ENCODE data around the gene EGLN1.

Gene EGLN1

GRCh38 chr1:231376101-231376500, 46.0 kb downstream of the EGLN1 start:
- TF ChIP-seq USF1 (IDR thresholded peaks at IDR 0.05): no peak
- TF ChIP-seq, protein P1, sequence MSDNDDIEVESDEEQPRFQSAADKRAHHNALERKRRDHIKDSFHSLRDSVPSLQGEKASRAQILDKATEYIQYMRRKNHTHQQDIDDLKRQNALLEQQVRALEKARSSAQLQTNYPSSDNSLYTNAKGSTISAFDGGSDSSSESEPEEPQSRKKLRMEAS (IDR thresholded peaks at IDR 0.05): no peak
- TF ChIP-seq EP300 (IDR thresholded peaks at IDR 0.05; ENCODE audit: borderline replicate concordance): no peak
- no peak for TF ChIP-seq TCF12 (IDR thresholded peaks at IDR 0.05; ENCODE audit: low read depth)
- TF ChIP-seq ZBTB7A (IDR thresholded peaks at IDR 0.05; ENCODE audit: low read depth): no peak
- no peak for TF ChIP-seq CEBPB (IDR thresholded peaks at IDR 0.05)
- TF ChIP-seq RAD21 (IDR thresholded peaks at IDR 0.05; ENCODE audit: low read depth): no peak
- no peak for TF ChIP-seq YY1 (IDR thresholded peaks at IDR 0.05; ENCODE audit: low read depth)
- TF ChIP-seq EGR1 (IDR thresholded peaks at IDR 0.05): no peak
- no peak for TF ChIP-seq CREB1 (IDR thresholded peaks at IDR 0.05; ENCODE audit: low read depth)
- no peak for TF ChIP-seq REST (IDR thresholded peaks at IDR 0.05; ENCODE audit: low read depth)

- TF ChIP-seq YY1 (IDR thresholded peaks at IDR 0.05; ENCODE audit: low read depth) (no peak), RAD21 (IDR thresholded peaks at IDR 0.05; ENCODE audit: low read depth) (no peak), TCF12 (IDR thresholded peaks at IDR 0.05; ENCODE audit: low read depth) (no peak), EGR1 (IDR thresholded peaks at IDR 0.05) (no peak), NFIC (IDR thresholded peaks at IDR 0.05) (no peak), TEAD4 (IDR thresholded peaks at IDR 0.05) (no peak), USF1 (IDR thresholded peaks at IDR 0.05) (no peak), EP300 (IDR thresholded peaks at IDR 0.05; ENCODE audit: borderline replicate concordance) (no peak), CEBPB (IDR thresholded peaks at IDR 0.05) (no peak), REST (IDR thresholded peaks at IDR 0.05; ENCODE audit: low read depth) (no peak), ZBTB7A (IDR thresholded peaks at IDR 0.05; ENCODE audit: low read depth) (no peak), TAF1 (IDR thresholded peaks at IDR 0.05; ENCODE audit: low read depth) (no peak), FOXM1 (IDR thresholded peaks at IDR 0.05; ENCODE audit: borderline replicate concordance, low read depth) (no peak)
- TF ChIP-seq, protein P1 (IDR thresholded peaks at IDR 0.05): no peak
These were observed 47.7 kb downstream of the EGLN1 start for GRCh38 chr1:231374394-231374793.

DNA sequence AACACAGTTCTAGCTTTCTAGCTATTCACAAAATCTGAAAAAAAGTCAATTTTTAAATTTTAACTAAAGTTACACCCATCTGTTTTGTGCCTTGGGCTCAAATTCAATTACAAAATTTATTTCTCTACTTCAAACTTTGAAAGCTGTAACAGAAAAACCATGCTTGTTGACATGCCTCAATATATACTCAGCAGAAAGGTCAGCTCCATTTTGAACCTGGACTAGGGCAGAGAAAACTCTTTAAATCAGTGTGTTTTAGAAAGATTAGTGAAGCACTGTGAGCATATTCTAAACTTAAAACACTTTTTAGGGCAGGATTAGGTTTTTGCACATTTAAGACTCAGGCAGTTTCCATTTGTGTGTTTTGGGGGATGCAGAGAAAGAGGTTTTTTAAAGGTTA, 49.6 kb downstream of the EGLN1 start:
- TF ChIP-seq ZBTB7A (IDR thresholded peaks at IDR 0.05; ENCODE audit: low read depth): no peak
- no peak for TF ChIP-seq RAD21 (IDR thresholded peaks at IDR 0.05; ENCODE audit: low read depth)
- TF ChIP-seq REST (IDR thresholded peaks at IDR 0.05; ENCODE audit: low read depth): no peak
- TF ChIP-seq, protein P1 (IDR thresholded peaks at IDR 0.05): no peak
- TF ChIP-seq TCF12 (IDR thresholded peaks at IDR 0.05; ENCODE audit: low read depth): no peak
- TF ChIP-seq EGR1 (IDR thresholded peaks at IDR 0.05): no peak
- TF ChIP-seq NFIC (IDR thresholded peaks at IDR 0.05): no peak
- no peak for TF ChIP-seq USF1 (IDR thresholded peaks at IDR 0.05)
- no peak for TF ChIP-seq EP300 (IDR thresholded peaks at IDR 0.05; ENCODE audit: borderline replicate concordance)
- TF ChIP-seq TEAD4 (IDR thresholded peaks at IDR 0.05): no peak
- TF ChIP-seq CEBPB (IDR thresholded peaks at IDR 0.05): no peak

GRCh38 chr1:231369282-231369681, 52.8 kb downstream of the EGLN1 start:
- TF ChIP-seq CREB1 (IDR thresholded peaks at IDR 0.05; ENCODE audit: low read depth) (no peak), RAD21 (IDR thresholded peaks at IDR 0.05; ENCODE audit: low read depth) (no peak), USF1 (IDR thresholded peaks at IDR 0.05) (no peak), TEAD4 (IDR thresholded peaks at IDR 0.05) (no peak), FOXM1 (IDR thresholded peaks at IDR 0.05; ENCODE audit: borderline replicate concordance, low read depth) (no peak), TAF1 (IDR thresholded peaks at IDR 0.05; ENCODE audit: low read depth) (no peak), TCF12 (IDR thresholded peaks at IDR 0.05; ENCODE audit: low read depth) (no peak), EGR1 (IDR thresholded peaks at IDR 0.05) (no peak), YY1 (IDR thresholded peaks at IDR 0.05; ENCODE audit: low read depth) (no peak)
- TF ChIP-seq, protein P1 (IDR thresholded peaks at IDR 0.05): no peak
